GM18502 (cell line): ENCODE results near the gene ANKRD11.
"Not testable (repeated sequence)": the region's sequence is repeated elsewhere in the genome, so short reads cannot be mapped to it uniquely, and the experiment has no call there.

ENCODE experiments used
- ATAC-seq: cut with Tn5 transposase; IDR thresholded peaks from one replicate; pipeline ENCODE4 v1.9.1; 2021; ENCODE audit warnings: mild to moderate bottlenecking; ENCODE audit not compliant: unreplicated experiment, poor library complexity

ANKRD11 gene

DNA sequence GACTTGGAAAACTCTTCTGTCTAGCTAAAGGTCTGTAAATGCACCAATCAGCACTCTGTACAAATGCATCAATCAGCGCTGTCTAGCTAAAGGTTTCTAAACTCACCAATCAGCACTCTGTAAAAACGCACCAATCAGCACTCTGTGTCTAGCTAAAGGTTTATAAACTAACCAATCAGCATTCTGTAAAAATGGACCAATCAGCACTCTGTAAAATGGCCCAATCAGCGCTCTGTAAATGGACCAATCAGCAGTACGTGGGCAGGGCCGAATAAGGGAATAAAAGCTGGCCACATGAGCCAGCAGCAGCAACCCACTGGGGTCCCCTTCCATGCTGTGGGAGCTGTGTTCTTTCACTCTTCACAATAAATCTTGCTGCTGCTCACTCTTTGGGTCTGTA, 55.3 kb downstream of the ANKRD11 start:
- ATAC-seq = not testable (repeated sequence)

DNA sequence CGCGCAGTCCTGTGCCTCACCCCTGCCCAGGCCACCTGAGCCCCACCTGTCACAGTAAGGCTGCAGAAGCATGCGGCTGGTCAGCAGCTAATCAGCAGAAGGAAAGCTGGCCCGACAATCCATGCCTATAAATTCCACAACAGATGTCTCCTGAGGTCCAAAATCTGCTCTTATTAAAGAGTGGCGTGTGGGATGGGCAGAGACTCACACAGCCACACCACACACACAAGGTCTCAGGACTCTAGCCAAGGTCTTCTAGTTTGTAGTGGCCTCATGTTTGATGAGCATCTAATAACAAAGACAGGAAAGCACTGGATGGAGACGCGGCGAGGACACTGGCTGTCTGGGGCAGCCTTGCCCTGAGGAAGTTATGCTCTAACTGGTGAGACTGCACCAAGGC, 55.9 kb downstream of the ANKRD11 start:
- ATAC-seq = no peak

GRCh38 chr16:89433363-89433984, 56.9 kb downstream of the ANKRD11 start:
- not testable (repeated sequence) for ATAC-seq

DNA sequence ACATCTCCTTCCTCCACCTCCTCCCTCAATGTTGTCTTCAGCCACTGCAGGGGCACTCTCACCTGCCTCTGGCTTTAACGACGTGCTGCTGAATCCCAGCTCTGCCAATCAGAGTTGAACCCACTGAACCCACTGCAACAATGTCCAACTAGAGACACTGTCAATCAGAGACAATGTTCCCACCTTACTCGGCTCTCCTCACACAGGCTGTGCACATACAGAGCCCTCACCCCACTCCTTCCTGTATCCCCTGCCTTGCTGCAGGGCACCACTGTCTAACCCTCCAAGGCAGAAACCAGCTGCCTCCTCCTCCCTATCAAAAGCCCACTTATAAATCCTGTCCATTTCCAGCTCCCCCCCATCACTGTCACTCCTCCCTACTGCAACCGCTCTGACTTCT, 58.7 kb downstream of the ANKRD11 start:
- no peak for ATAC-seq

GRCh38 chr16:89431158-89431584, 59.2 kb downstream of the ANKRD11 start:
- no peak for ATAC-seq

- ATAC-seq = no peak
Measured at GRCh38 chr16:89430436-89431157, 59.8 kb downstream of the ANKRD11 start.

- ATAC-seq = not testable (repeated sequence)
Measured at GRCh38 chr16:89428605-89429004, 61.8 kb downstream of the ANKRD11 start.

GRCh38 chr16:89426736-89427530, 63.4 kb downstream of the ANKRD11 start:
- no peak for ATAC-seq

DNA sequence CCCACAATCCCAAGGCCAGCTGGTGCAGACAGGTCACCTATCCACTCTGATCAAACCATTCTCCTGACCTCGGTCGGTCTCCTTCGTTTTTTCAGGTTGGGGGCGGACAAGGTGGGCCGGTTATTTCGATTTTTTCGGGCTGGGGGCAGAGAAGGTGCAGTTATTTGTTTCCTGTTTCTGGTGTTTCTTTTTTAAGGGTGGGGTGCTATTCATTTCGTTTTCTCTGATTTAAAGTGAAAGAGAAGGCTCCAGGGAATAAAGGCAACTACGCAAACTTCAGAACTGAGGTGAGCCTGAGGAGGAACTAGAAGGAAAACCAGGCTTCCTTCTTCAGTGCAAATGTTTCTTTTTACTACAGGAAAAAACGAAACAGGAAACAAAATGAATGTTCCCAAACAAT, 64.8 kb downstream of the ANKRD11 start:
- ATAC-seq = no peak

- no peak for ATAC-seq
Measured at GRCh38 chr16:89423681-89424260, 66.6 kb downstream of the ANKRD11 start.

GRCh38 chr16:89422905-89423630, 67.3 kb downstream of the ANKRD11 start:
- peak; percentile 65 for ATAC-seq

DNA sequence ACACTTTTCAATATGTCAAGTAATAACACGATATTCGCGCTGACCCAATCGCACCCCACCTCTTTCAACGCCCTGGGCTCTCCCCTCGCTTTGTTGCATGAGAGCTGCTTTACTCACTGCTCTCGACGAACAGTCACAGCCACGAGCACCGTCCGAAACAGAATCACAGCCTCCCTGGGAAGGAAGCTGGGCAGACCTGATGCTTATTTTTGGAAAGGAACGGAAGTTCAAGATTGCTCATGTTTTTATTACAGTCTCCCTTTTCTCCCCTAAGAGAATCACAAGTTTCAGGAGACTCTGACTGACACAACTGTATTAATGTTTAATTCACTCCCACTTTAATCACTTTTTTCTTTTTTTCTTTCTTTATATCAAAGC, 67.8 kb downstream of the ANKRD11 start:
- ATAC-seq = peak; percentile 55

GRCh38 chr16:89421300-89421699, 69.1 kb downstream of the ANKRD11 start:
- ATAC-seq = not testable (repeated sequence)

DNA sequence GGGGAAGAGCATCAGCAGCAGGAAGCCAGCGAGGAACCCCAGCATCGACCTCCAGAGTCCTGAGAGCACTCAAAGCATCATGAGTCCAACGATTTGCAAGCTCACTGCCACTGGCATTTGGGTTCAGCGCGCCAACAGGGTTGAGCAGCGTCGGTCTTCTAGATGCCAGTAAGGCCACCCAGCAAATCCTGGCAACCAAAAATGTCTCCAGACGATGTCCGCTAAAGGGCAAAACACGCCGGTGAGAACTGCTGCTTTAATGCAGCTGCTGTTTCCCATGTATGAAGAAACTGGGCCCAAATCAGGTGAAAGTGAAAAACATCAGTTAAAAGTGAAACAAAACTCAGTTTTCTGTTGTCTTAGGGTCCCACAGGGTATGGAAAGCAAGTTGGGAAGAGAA, 70.2 kb downstream of the ANKRD11 start:
- no peak for ATAC-seq

- ATAC-seq = no peak
Measured at GRCh38 chr16:89418352-89418751, 72.0 kb downstream of the ANKRD11 start.

DNA sequence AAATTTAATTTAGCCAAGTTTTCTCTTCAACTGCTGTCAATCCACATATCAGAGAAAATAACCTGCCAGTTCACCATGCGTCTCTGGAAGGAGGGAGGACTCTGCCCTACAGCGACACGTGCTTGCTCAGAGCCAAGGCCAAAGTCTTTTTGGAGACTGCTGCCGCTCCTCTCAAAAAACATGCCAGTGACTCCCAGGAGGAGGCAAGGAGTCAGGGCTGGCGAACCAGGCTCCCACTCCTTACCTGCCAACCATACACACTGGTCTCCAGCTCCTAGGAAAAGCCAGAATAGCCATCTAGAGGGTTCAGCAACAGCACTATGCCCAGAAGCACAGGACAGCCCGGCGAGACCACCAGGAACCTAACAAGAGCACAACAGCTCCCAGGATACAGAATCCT, 73.0 kb downstream of the ANKRD11 start:
- ATAC-seq = no peak

DNA sequence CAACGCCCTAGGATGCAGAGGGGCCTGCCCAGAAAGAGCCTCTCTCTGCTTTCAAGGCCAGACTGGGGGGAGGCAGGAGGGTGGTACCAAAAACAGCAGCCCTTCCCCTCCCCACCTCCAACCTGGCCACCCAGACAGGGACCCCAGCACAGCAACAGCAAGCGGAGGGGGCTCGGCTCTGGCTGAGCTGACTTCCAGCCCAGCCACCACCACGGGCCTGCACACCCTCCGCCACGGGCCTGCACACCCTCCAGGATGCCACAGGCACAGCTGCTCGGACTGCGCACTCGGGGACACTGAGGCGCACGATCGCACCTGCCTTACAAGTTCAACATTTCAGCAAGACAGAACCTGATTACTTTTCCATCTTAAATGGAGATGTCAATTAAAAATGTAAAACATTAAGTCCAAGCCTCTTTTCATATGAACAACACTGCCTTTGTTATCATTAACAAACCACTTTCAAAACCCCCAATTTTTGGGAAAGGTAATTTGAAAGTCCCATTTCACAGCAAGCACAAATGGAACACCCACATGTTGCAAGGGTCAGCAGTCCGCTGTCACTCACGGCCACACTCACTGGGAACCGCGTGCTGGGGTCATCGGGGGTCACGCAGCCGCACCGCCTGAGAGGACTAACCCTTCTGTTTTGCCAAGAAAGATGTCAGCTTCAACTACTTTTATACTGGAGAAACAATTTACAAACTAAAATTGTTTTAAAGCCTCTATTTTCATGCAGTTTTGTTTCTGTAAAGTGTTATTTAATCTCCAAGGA, 76.4 kb downstream of the ANKRD11 start:
- no peak for ATAC-seq

DNA sequence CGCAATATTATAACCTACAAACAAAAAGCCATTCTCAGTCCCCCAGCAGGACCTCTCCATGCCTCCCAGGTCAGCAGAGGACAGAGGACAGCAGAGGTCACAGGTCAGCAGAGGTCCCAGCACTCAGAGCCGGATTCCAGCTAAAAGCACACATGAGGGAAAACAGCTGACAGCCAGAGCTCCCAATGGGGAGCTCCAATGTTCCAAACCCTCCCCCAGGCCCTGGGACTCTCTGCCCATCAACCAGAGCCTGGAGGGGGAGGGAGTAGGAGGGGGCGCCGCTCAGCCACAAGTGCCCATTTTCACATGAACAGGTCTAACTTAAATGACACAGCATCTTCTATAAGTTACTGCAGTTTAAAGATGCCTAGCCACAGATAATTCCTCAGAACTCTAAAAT, 77.5 kb downstream of the ANKRD11 start:
- ATAC-seq = no peak

DNA sequence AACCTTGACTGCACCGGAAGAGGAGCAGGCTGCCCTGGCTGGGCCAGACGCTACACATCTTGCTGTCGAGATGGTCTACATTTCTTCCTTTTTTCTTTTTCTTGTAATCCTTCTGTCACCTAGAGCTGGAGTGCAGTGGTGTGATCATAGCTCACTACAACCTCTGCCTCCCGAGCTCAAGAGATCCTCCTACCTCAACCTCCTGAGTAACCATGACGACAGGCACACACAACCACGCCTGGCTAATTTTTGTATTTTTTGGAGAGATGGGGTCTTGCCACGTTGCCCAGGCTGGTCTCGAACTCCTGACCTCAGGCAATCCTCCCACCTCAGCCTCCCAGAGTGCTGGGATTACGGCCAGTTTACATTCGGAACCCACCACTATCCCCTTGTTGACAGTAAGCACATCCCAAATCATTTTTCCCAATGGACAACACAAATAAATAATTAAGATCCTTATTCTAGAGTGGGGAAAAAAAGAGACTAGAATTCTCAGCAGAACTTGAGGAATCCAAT, 79.0 kb downstream of the ANKRD11 start:
- ATAC-seq = no peak
